ENCODE results near the gene CFAP107. TPM values are rescaled to one million over a fixed set of nuclear protein-coding genes. Genes with fewer than 3 reads are reported as not detected.

Gene CFAP107
- total RNA-seq, 1 donor from 2014 or later, result not detected

GRCh38 chr1:12757836-12758235, 11.8 kb downstream of the CFAP107 start:
- DNase-seq, result no peak
- H3K4me3 Mint-ChIP-seq, result no peak overlapping the region
- no peaks in the 10 kb centered on the region for H3K36me3 Mint-ChIP-seq (ENCODE audit: low read depth)
- intact Hi-C loops (cut with micrococcal nuclease), result no loop called here
- no peak overlapping the region for H3K27ac Mint-ChIP-seq
- no peaks in the 10 kb centered on the region for H3K4me1 Mint-ChIP-seq
- H3K9me3 Mint-ChIP-seq, result no peaks in the 10 kb centered on the region
- peaks cover 15% of the 10 kb centered on the region for H3K27me3 Mint-ChIP-seq

DNA sequence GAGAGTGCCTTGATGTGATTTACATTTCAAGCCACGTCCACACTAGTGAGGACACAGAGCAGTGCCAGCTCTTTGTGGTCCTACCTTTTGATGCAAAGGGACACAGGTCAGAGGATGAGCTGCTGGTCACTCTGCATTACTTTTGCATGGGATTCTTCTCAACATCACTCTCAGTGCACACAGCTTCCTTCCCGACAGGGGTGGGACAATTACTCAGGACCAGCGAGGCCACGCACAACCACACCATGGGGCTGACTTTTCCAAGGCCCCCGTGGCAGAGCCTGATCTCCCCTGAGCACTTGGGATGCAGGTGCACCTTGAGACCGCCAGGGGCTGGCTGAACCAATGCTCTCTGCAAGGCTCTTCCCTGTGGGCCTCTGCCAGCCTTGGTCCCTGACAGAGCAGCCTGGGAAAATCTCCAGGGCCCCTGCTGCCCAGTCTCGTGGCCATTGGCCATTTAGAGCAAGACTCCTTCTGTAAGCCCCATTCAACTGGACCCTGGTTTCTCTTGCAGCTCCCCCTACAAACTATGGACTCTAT, 14.3 kb downstream of the CFAP107 start:
- intact Hi-C loops (cut with micrococcal nuclease), result no loop called here
- Mint-ChIP-seq H3K4me1 (no peaks in the 10 kb centered on the region), H3K36me3 (ENCODE audit: low read depth) (no peaks in the 10 kb centered on the region), H3K27ac (no peak overlapping the region), H3K27me3 (peaks cover 8% of the 10 kb centered on the region), H3K9me3 (no peaks in the 10 kb centered on the region), H3K4me3 (no peak overlapping the region)
- no peak for DNase-seq

GRCh38 chr1:12761781-12762180, 15.8 kb downstream of the CFAP107 start:
- no peak for DNase-seq
- intact Hi-C loops (cut with micrococcal nuclease), result no loop called here
- H3K27ac Mint-ChIP-seq, result no peak overlapping the region
- no peak overlapping the region for H3K4me3 Mint-ChIP-seq
- no peaks in the 10 kb centered on the region for H3K4me1 Mint-ChIP-seq
- no peaks in the 10 kb centered on the region for H3K36me3 Mint-ChIP-seq (ENCODE audit: low read depth)
- peaks cover 10% of the 10 kb centered on the region for H3K27me3 Mint-ChIP-seq
- H3K9me3 Mint-ChIP-seq, result no peaks in the 10 kb centered on the region

DNA sequence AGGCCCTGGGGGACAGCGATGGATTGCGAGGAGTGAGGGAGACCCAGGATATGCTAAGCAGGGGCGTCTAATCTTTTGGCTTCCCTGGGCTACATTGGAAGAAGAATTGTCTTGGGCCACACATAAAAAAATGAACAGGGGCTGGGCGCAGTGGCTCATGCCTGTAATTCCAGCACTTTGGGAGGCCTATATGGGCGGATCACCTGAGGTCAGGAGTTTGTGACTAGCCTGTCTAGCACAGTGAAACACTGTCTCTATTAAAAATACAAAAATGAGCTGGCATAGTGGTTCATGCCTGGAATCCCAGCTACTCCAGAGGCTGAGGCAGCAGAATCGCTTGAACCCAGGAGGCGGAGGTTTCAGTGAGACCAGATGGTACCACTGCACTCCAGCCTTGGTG, 16.8 kb downstream of the CFAP107 start:
- intact Hi-C loops (cut with micrococcal nuclease), result no loop called here
- H3K36me3 Mint-ChIP-seq (ENCODE audit: low read depth), result no peaks in the 10 kb centered on the region
- no peak overlapping the region for H3K4me3 Mint-ChIP-seq
- H3K4me1 Mint-ChIP-seq, result no peaks in the 10 kb centered on the region
- DNase-seq, result no peak
- no peaks in the 10 kb centered on the region for H3K9me3 Mint-ChIP-seq
- no peak overlapping the region for H3K27ac Mint-ChIP-seq
- peaks cover 13% of the 10 kb centered on the region for H3K27me3 Mint-ChIP-seq

GRCh38 chr1:12763479-12763878, 17.5 kb downstream of the CFAP107 start:
- Mint-ChIP-seq H3K4me3 (no peak overlapping the region), H3K4me1 (no peaks in the 10 kb centered on the region), H3K36me3 (ENCODE audit: low read depth) (no peaks in the 10 kb centered on the region), H3K9me3 (no peaks in the 10 kb centered on the region), H3K27ac (no peak overlapping the region), H3K27me3 (peaks cover 8% of the 10 kb centered on the region)
- intact Hi-C loops (cut with micrococcal nuclease), result no loop called here
- DNase-seq, result no peak

DNA sequence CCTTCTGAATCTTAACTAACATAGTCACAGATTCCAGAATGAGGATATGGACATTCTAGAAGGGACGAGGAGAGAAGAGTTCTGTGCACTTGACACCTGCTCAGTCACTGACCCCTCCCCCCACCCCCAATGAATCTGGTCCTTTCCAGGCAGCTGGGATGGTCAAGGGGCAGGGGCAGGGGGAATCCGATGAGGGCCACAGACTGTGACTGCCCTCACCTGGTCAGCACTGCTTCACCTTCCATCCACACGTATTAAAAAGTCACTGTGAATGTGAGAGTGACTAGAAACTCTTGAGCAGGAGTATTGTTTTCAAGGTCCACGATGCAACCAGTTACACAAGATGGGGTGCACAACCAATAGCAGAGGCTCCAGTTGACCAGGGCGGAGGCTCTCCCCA, 18.0 kb downstream of the CFAP107 start:
- H3K27me3 Mint-ChIP-seq, result peaks cover 8% of the 10 kb centered on the region
- H3K9me3 Mint-ChIP-seq, result no peaks in the 10 kb centered on the region
- intact Hi-C loops (cut with micrococcal nuclease), result no loop called here
- H3K4me3 Mint-ChIP-seq, result no peak overlapping the region
- DNase-seq, result no peak
- H3K36me3 Mint-ChIP-seq (ENCODE audit: low read depth), result no peaks in the 10 kb centered on the region
- H3K4me1 Mint-ChIP-seq, result no peaks in the 10 kb centered on the region
- no peak overlapping the region for H3K27ac Mint-ChIP-seq

GRCh38 chr1:12769031-12769430, 23.0 kb downstream of the CFAP107 start:
- DNase-seq, result no peak
- no peaks in the 10 kb centered on the region for H3K9me3 Mint-ChIP-seq
- intact Hi-C loops (cut with micrococcal nuclease), result no loop called here
- no peaks in the 10 kb centered on the region for H3K4me1 Mint-ChIP-seq
- H3K27me3 Mint-ChIP-seq, result peaks cover 8% of the 10 kb centered on the region
- no peaks in the 10 kb centered on the region for H3K36me3 Mint-ChIP-seq (ENCODE audit: low read depth)
- H3K4me3 Mint-ChIP-seq, result no peak overlapping the region
- no peak overlapping the region for H3K27ac Mint-ChIP-seq

GRCh38 chr1:12769976-12770505, 24.0 kb downstream of the CFAP107 start:
- Mint-ChIP-seq H3K27me3 (peaks cover 8% of the 10 kb centered on the region), H3K9me3 (no peaks in the 10 kb centered on the region), H3K4me1 (no peaks in the 10 kb centered on the region), H3K4me3 (no peak overlapping the region), H3K36me3 (ENCODE audit: low read depth) (no peaks in the 10 kb centered on the region), H3K27ac (no peak overlapping the region)
- DNase-seq, result no peak
- intact Hi-C loops (cut with micrococcal nuclease), result no loop called here

DNA sequence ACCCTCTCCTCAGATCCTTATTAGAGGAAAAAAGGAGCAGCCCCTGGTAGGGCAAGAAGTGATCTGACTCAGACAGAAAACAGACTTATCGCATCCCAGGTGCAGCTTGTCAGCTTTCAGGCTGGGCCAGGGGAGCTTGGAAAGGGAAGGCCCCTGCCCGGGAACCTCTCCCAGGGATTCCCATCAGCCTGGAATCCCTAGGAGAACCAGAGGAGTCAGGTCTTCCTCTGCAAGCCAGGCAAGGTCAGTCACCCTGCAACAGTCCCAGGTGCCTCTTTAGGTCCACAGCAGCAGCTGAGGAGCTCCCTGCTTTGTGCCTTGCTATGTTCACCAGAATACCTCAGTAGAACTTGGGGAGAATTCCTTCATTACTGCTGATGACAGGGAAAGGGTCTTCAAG, 24.6 kb downstream of the CFAP107 start:
- no peaks in the 10 kb centered on the region for H3K9me3 Mint-ChIP-seq
- H3K4me1 Mint-ChIP-seq, result no peaks in the 10 kb centered on the region
- H3K27me3 Mint-ChIP-seq, result peaks cover 8% of the 10 kb centered on the region
- intact Hi-C loops (cut with micrococcal nuclease), result no loop called here
- no peak overlapping the region for H3K4me3 Mint-ChIP-seq
- no peak for DNase-seq
- no peak overlapping the region for H3K27ac Mint-ChIP-seq
- no peaks in the 10 kb centered on the region for H3K36me3 Mint-ChIP-seq (ENCODE audit: low read depth)

DNA sequence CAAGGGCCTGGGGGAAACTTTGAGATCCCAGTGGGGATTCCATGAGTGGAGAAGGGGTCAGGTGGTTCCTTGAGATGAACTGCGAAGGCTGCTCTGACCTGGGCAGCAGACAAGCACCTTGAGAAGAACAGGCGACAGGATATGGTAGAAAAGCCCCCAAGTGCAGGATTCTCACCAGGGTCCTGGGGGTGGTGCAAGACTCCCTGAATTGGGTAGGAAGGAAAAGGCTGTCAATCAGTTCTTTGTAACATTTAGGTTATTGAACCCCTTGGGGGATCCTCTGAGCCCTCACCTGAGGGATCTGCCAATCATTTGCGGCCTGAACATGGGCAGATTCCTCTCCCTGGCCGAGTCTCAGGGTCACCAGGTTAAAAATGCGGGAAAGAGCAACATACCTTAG, 25.2 kb downstream of the CFAP107 start:
- H3K27me3 Mint-ChIP-seq, result peaks cover 8% of the 10 kb centered on the region
- no peaks in the 10 kb centered on the region for H3K4me1 Mint-ChIP-seq
- H3K4me3 Mint-ChIP-seq, result no peak overlapping the region
- no peak overlapping the region for H3K27ac Mint-ChIP-seq
- no peaks in the 10 kb centered on the region for H3K36me3 Mint-ChIP-seq (ENCODE audit: low read depth)
- no peaks in the 10 kb centered on the region for H3K9me3 Mint-ChIP-seq
- intact Hi-C loops (cut with micrococcal nuclease), result no loop called here
- DNase-seq, result no peak

DNA sequence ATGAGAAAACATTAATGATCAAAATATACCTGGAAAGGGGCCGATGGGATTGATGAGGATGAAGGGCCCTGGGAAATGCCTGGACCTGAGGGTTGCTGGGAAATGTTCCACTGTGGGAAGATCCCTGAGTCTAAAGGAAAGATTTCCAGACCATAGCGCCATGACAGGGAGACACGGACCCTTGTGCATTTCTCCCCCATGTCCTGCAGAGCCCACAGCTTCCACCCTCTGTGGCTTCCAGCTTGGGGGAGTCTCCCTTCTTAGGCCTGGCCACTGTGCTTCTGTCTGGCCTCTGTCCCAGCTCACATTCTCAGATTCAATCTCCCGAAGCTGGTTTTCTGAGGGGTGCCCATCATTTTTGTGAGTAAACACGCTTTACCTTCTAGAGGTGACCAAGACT, 26.5 kb downstream of the CFAP107 start:
- Mint-ChIP-seq H3K4me3 (no peak overlapping the region), H3K4me1 (no peaks in the 10 kb centered on the region), H3K36me3 (ENCODE audit: low read depth) (no peaks in the 10 kb centered on the region), H3K9me3 (no peaks in the 10 kb centered on the region), H3K27ac (no peak overlapping the region), H3K27me3 (peaks cover 4% of the 10 kb centered on the region)
- intact Hi-C loops (cut with micrococcal nuclease), result no loop called here
- no peak for DNase-seq

DNA sequence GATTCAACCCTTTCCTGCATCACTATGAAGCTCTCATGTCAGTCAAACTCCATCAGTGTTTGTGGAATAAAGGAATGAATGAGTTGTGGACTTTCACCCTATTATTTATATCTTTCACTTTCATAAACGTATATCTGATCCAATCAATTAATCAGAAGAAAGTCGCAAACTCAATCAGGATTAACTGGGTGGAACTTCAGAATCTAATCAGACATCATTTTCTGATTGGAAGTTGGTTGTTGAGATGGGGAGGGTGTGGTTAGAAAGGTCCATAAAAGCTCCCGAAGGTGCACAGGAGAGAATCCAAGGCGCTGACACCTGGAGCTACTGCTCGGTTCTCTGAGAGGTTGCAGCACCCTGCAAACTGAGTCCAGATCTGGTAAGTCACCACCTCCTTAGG, 27.4 kb downstream of the CFAP107 start, which contains the start of gene PRAMEF12:
Gene PRAMEF12 (plus strand): TSS at position 301 of the 400 bp plus-strand sequence. CDS start 1,130 bp downstream, outside the sequence.
- DNase-seq, result no peak
- H3K27ac Mint-ChIP-seq, result no peak within 1 kb of the TSS
- H3K27me3 Mint-ChIP-seq, result no peaks in the 10 kb centered on the region
- intact Hi-C loops (cut with micrococcal nuclease), result no loop called here
- no peaks in the 10 kb centered on the region for H3K9me3 Mint-ChIP-seq
- H3K36me3 Mint-ChIP-seq (ENCODE audit: low read depth), result no peaks in the 10 kb centered on the region
- H3K4me1 Mint-ChIP-seq, result no peaks in the 10 kb centered on the region
- no peak within 1 kb of the TSS for H3K4me3 Mint-ChIP-seq

- intact Hi-C loops (cut with micrococcal nuclease), result no loop called here
- no peak overlapping the region for H3K27ac Mint-ChIP-seq
- H3K27me3 Mint-ChIP-seq, result no peaks in the 10 kb centered on the region
- no peaks in the 10 kb centered on the region for H3K9me3 Mint-ChIP-seq
- no peaks in the 10 kb centered on the region for H3K4me1 Mint-ChIP-seq
- no peak overlapping the region for H3K4me3 Mint-ChIP-seq
- no peaks in the 10 kb centered on the region for H3K36me3 Mint-ChIP-seq (ENCODE audit: low read depth)
- DNase-seq, result no peak
Measured at GRCh38 chr1:12774801-12775345, 28.9 kb downstream of the CFAP107 start.

GRCh38 chr1:12775443-12775842, 29.4 kb downstream of the CFAP107 start:
- no peaks in the 10 kb centered on the region for H3K27me3 Mint-ChIP-seq
- H3K36me3 Mint-ChIP-seq (ENCODE audit: low read depth), result no peaks in the 10 kb centered on the region
- intact Hi-C loops (cut with micrococcal nuclease), result no loop called here
- DNase-seq, result no peak
- H3K4me1 Mint-ChIP-seq, result no peaks in the 10 kb centered on the region
- no peaks in the 10 kb centered on the region for H3K9me3 Mint-ChIP-seq
- H3K27ac Mint-ChIP-seq, result no peak overlapping the region
- no peak overlapping the region for H3K4me3 Mint-ChIP-seq

Measured in activated CD4-positive, alpha-beta T cell treated with anti-CD3 and anti-CD28 coated beads, Interleukin-2, amount 10 ng/mL, durations not matched to agents 24 days and 14 days (primary cell).